Measurements from ENCODE around the gene FERMT2. TPM values are rescaled to one million over a fixed set of nuclear protein-coding genes. Genes with fewer than 3 reads are reported as not detected.

The FERMT2 gene
- total RNA-seq, 1 experiment from 2014 or later, result 89.6 TPM

GRCh38 chr14:52902971-52903619, 47.8 kb downstream of the FERMT2 start:
- peak; percentile 64 for DNase-seq (ENCODE audit: low read depth)

GRCh38 chr14:52901357-52901980, 49.4 kb downstream of the FERMT2 start:
- DNase-seq (ENCODE audit: low read depth), result no peak

GRCh38 chr14:52900731-52901130, 50.1 kb downstream of the FERMT2 start:
- DNase-seq (ENCODE audit: low read depth), result no peak

GRCh38 chr14:52898496-52898895, 52.4 kb downstream of the FERMT2 start:
- no peak for DNase-seq (ENCODE audit: low read depth)

GRCh38 chr14:52895000-52895399, 55.9 kb downstream of the FERMT2 start:
- DNase-seq (ENCODE audit: low read depth), result peak; percentile 58

- DNase-seq (ENCODE audit: low read depth), result no peak
These were observed 59.0 kb downstream of the FERMT2 start for GRCh38 chr14:52891800-52892199.

- DNase-seq (ENCODE audit: low read depth), result no peak
These were observed 61.7 kb downstream of the FERMT2 start for GRCh38 chr14:52888839-52889838.

- DNase-seq (ENCODE audit: low read depth), result no peak
These were observed 62.7 kb downstream of the FERMT2 start for GRCh38 chr14:52888159-52888558.

- DNase-seq (ENCODE audit: low read depth), result no peak
These were observed 65.6 kb downstream of the FERMT2 start for GRCh38 chr14:52885230-52885629.

GRCh38 chr14:52883658-52884057, 67.2 kb downstream of the FERMT2 start:
- no peak for DNase-seq (ENCODE audit: low read depth)

GRCh38 chr14:52882824-52883223, 68.0 kb downstream of the FERMT2 start:
- no peak for DNase-seq (ENCODE audit: low read depth)

GRCh38 chr14:52879958-52880357, 70.9 kb downstream of the FERMT2 start:
- peak; percentile 64 for DNase-seq (ENCODE audit: low read depth)

GRCh38 chr14:52878946-52879345, 71.9 kb downstream of the FERMT2 start:
- no peak for DNase-seq (ENCODE audit: low read depth)

GRCh38 chr14:52878469-52878868, 72.4 kb downstream of the FERMT2 start:
- DNase-seq (ENCODE audit: low read depth), result no peak

- peak; percentile 40 for DNase-seq (ENCODE audit: low read depth)
These were observed 73.2 kb downstream of the FERMT2 start for GRCh38 chr14:52877628-52878027.

GRCh38 chr14:52876806-52877205, 74.0 kb downstream of the FERMT2 start:
- no peak for DNase-seq (ENCODE audit: low read depth)

- DNase-seq (ENCODE audit: low read depth), result peak; percentile 76
These were observed 74.5 kb downstream of the FERMT2 start for GRCh38 chr14:52876311-52876710.

GRCh38 chr14:52875707-52876106, 75.1 kb downstream of the FERMT2 start:
- DNase-seq (ENCODE audit: low read depth), result no peak

- DNase-seq (ENCODE audit: low read depth), result no peak
These were observed 76.5 kb downstream of the FERMT2 start for GRCh38 chr14:52874389-52874788.

- DNase-seq (ENCODE audit: low read depth), result no peak
These were observed 77.2 kb downstream of the FERMT2 start for GRCh38 chr14:52873694-52874093.

GRCh38 chr14:52873065-52873464, 77.8 kb downstream of the FERMT2 start:
- no peak for DNase-seq (ENCODE audit: low read depth)

GRCh38 chr14:52871606-52872005, 79.2 kb downstream of the FERMT2 start:
- DNase-seq (ENCODE audit: low read depth), result no peak
